Thyroid gland (tissue), 4 donors: ENCODE results near the gene IL31.

ENCODE experiments used
- CTCF ChIP-seq, 6 experiments: fragments of 200-600 bp in 3 of 6; fragments of 450-650 bp in 3 of 6; sonication (generic) in 3 of 6; IDR thresholded peaks; one replicate each; pipeline ENCODE4 v1.5.1; 2016 to 2019; ENCODE audit warnings: antibody characterized with exemption in 6 of 6, mild to moderate bottlenecking in 2 of 6, inconsistent platforms in 1 of 6, moderate library complexity in 1 of 6
- POLR2A ChIP-seq, 2 donors: fragments of 450-650 bp; IDR thresholded peaks; one replicate each; pipeline ENCODE4 v1.6.1; 2017; ENCODE audit warnings: antibody characterized with exemption in 2 of 2, mild to moderate bottlenecking in 2 of 2, moderate library complexity in 1 of 2

- no peak for TF ChIP-seq CTCF (IDR thresholded peaks at IDR 0.05)
- no peak for TF ChIP-seq POLR2A (IDR thresholded peaks at IDR 0.05)
Observed at GRCh38 chr12:122141911-122142725, 31.9 kb downstream of the IL31 start.
